T-helper 9 cell (primary cell): ENCODE results near the gene LPP.
"Not testable (repeated sequence)": the region's sequence is repeated elsewhere in the genome, so short reads cannot be mapped to it uniquely, and the experiment has no call there.

ENCODE experiments used
- DNase-seq: peaks from one replicate; pipeline ENCODE4 v3.0.0-alpha.2; 2020

The LPP gene

GRCh38 chr3:188605905-188606304, 451.9 kb downstream of the LPP start:
- no peak for DNase-seq

- no peak for DNase-seq
Observed at GRCh38 chr3:188607805-188608315, 453.9 kb downstream of the LPP start.

DNA sequence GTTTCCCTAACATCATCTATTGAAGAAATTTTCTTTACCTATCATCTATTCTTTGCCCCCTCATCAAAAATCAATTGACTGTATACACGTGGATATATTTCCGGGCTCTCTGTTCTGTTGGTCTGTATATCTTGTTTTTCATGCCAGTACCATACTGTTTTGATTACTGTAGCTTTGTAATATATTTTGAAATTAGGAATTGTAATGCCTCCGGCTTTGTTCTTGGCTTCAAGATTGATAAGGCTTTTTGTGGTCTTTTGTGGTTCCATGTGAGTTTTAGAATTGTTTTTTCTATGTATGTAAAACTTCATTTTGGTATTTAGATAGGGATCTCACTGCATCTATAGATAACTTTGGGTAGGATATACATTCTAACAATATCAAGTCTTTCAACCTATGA, 454.4 kb downstream of the LPP start:
- no peak for DNase-seq

DNA sequence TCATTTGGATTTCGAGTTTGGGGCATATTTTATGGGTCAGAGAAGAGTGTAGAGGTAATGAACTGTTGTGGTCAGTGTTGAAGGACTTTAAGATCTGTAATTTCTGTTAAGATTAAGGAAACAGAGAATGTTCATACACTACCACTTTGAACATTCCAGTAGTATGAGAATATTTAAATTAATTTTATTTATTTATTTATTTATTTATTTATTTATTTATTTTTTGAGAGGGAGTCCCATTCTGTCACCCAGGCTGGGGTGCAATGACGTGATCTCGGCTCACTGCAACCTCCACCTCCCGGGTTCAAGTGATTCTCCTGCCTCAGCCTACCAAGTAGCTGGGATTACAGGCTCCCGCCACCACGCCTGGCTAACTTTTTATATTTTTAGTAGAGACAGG, 459.8 kb downstream of the LPP start:
- not testable (repeated sequence) for DNase-seq

DNA sequence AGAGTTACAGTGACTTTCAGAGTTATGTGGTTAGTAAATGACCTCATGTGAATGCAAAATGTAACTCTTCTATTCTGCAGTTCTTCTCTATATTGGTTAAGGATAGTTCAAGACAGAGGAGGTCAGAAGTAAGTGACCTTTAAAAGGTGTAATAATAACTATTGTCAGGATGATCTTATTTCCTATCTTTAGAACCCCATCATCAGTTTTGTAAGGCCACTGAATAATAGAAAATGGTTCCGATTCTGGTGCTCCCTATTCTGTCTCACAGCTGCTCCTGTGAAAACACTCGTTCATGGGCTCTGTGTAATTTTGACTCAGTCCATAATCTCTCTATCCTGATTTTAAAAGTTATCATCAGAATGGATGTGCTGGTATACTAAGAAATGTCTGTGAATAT, 463.3 kb downstream of the LPP start:
- no peak for DNase-seq

DNA sequence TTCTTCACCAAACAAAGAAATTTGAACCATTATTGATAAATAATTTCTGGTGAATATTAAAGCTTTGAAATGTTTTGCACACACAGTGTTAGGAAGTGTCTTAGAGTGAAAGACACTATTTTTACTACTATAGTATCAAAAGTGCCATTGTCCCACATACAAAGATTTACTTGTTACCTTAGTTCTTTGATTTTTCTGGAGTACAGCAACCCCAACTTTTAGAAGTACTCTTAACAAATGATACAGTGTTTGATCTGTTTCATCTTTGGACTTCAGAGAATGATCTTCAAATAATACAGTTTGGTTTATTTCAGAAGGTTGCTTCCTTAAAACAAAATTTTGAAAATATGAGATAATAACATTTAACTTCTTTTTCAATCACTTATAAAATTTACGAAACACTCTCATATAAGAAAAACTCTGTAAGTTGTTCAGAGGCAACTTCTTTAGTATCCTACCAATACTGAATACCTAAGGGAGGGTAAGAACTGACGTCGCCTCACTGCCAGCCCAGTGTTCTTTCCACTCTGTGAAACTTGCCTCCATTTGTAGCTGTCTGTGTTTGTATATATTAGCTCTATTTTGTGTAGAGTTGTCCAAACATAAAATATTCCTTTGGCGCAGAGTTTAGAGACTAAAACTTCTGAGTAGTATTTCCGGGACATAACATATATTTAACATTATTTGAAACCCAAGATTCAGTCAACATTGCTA, 464.2 kb downstream of the LPP start:
- DNase-seq: no peak

DNA sequence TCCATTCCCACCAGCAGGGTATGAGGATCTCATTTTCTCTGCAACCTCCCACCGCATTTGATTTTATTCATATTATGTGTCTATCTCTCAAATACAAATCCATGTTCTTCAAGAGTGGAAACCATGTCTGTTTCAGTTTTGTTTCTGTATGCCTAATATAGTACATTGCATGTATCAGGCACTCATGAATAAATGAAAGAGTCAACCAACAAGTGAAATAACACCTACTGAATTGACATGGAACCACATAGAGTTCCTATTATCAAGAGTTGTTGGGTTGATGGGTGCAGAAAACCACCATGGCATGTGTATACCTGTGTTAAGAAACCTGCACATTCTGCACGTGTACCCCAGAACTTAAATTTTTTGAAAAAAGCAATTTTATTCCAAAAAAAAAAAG, 466.8 kb downstream of the LPP start:
- DNase-seq: no peak

GRCh38 chr3:188624384-188624783, 470.4 kb downstream of the LPP start:
- DNase-seq: no peak

DNA sequence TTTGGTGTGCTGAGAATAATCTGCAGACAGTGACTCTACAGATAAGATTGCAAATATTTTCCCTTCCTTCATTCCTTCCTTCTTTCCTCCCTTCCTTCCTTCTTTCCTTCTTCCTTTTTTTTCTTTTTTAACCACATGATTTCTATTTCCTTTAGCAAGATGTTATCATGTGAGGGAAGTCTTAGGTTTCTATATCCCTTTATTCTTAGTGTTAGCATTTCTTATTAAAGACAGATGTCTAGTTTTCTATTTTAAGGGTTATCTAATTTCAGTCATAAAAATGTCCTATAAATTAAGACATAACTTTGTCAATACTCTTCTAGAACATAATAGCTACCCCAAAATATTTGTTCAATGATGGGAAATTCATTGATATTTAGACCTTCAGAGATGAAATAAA, 470.9 kb downstream of the LPP start:
- DNase-seq: no peak

- no peak for DNase-seq
Observed at GRCh38 chr3:188627652-188628051, 473.7 kb downstream of the LPP start.

GRCh38 chr3:188631291-188632010, 477.5 kb downstream of the LPP start:
- DNase-seq: no peak

DNA sequence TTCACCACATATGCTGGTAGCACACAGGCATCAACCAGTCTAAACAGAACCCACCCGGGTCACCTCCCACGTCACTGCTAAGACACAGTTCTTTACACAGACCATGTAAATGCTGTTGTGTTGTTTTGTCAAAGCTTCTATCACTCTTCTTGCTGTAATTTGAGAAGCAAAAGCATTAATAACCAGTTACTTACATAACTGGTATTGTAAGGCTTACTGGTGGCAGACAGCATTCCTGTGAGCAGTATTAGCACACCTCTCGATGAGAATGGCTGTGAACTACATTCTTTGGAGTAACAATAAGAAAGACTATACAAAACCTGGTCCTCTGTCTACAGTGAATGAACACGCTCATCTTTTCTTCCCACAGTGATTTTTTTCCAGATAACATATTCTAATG, 479.2 kb downstream of the LPP start:
- no peak for DNase-seq

- no peak for DNase-seq
Observed at GRCh38 chr3:188634285-188634684, 480.3 kb downstream of the LPP start.

GRCh38 chr3:188635258-188636042, 481.5 kb downstream of the LPP start:
- no peak for DNase-seq

- DNase-seq: not testable (repeated sequence)
Observed at GRCh38 chr3:188636292-188636691, 482.3 kb downstream of the LPP start.

GRCh38 chr3:188641076-188641475, 487.1 kb downstream of the LPP start:
- DNase-seq: no peak

DNA sequence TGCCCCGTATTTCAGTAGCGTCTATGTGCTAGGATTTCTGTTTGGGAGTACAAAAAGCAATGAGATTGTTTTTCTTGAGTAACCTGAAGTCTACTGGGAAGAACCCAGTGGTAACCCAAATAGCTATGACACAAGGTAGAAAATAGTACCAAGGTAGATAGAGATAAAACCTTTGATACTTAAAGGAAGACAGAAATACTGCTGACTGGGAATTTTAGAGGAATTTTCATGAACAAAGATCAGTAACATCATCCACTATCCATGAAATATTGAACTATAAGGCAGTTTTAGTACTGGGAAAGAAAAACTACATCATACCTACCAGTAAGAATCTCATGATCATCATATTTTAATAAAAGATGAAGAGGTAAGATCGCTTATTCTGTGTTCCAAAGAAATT, 489.8 kb downstream of the LPP start:
- no peak for DNase-seq

DNA sequence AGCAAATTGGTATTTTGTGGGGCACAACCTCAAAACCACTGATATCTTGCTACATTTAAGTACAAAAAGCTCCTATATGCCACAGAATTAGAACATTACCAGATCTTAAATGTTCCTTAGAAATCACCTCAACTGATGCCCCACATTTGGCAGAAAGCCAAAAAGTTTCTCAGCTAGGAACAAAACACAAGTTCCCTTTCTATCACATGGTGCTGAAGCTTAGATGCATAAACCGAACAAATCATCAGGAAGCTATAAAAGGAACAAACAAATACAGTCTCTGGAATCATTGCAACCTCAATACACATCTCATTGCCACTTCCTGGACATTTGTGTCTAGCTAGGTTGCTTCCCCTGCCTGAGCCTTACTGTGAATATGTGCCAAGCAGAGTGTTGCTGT, 492.6 kb downstream of the LPP start:
- DNase-seq: no peak

GRCh38 chr3:188647237-188647636, 493.3 kb downstream of the LPP start:
- DNase-seq: no peak

- DNase-seq: no peak
Observed at GRCh38 chr3:188649521-188649920, 495.6 kb downstream of the LPP start.

DNA sequence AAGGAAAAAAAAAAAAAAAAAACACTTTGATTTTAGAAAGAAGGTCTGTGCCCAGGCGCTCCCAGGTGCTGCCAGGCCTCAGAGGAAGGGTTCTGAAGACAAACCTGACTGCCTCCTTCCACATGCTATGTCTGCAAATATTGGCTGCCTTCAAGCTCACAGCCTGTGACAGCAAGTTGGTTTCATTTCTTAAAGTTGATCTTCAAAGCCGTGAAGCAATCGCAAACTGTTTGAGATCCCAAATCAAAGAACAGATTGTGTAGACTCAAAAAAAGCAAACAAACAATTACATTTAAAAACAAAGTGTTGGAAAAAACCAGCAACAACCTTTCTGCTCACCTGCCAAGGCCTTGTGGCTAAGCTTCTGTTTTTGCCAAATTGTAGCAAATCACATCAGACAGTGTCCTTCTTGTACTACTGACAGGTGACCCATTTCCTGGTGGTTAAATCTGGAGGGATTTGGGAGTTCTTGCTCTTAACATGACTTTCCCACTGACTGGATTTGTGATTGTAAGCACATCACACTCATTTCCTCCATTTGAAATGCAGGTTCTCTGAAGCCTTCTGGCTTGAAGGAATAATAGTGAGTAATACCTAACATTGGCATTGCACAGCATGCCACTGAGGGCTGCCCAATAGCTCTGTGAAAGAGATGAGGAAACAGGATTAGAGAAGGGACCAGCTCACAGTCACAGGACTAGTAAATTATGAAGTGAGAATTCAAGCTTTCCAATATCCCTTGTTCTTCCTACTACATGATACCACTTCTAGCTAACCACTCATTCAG, 502.4 kb downstream of the LPP start:
- DNase-seq: no peak

DNA sequence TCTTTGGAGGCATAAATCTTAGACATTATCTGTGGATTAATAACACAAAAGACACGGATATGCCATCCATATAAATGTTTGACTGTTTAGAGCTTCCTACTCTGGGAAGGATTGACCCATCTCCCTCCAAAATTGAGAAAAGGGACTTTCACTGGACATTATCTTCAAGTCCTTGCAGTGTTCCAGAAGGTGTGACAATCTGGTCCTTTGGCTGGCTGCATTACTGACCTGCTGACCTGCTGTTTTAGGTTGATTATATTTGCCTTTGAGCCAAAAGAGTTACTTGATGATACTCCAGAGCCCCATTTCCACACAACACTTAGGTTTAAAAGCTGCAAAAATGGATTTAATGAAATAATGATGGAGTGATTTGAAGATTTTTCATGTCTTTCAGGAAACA, 504.6 kb downstream of the LPP start:
- DNase-seq: no peak
